ELR (cell line): Measurements from ENCODE around the gene MPG.
"Not testable (repeated sequence)": the region's sequence is repeated elsewhere in the genome, so short reads cannot be mapped to it uniquely, and the experiment has no call there.

Experiments
- DNase-seq: peaks from one replicate; pipeline ENCODE4 v3.0.0-alpha.2; 2015; ENCODE audit warnings: low read depth

Gene MPG, protein sequence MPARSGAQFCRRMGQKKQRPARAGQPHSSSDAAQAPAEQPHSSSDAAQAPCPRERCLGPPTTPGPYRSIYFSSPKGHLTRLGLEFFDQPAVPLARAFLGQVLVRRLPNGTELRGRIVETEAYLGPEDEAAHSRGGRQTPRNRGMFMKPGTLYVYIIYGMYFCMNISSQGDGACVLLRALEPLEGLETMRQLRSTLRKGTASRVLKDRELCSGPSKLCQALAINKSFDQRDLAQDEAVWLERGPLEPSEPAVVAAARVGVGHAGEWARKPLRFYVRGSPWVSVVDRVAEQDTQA

DNA sequence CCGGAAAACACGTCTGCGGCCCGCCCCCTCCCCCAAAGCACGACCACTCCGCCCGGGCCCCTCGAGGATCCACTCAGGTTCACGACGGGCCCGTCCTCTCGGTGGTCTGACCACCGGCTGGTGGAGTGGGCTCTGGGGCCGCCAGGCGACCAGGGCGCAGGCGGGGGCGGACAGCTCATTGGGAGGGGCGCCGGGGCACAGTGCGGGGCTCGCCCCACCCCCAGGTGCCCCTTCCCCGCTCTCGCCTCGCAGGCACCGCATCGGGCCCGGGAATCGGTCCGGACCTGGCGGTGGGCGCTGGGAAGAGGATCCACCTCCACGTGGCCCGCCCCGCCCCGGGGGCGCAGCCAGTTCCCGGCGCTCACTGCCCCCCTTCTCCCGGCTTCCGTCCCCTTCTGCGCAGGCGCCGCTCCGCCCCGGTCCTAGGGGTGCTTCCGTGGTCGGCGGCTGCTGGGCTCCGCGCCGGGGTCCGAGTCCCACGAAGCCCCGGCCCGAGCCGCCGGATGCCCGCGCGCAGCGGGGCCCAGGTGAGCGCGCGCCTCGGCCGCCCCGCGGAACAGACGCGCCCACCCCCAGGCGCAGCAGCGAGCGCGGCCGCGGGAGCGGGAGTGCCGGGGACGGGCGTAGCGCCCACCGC is at the start of gene MPG:
Gene MPG (plus strand): TSS at position 419 of the 637 bp plus-strand sequence. CDS start 85 bp downstream, at position 504.
- peak; percentile 82 for DNase-seq

DNA sequence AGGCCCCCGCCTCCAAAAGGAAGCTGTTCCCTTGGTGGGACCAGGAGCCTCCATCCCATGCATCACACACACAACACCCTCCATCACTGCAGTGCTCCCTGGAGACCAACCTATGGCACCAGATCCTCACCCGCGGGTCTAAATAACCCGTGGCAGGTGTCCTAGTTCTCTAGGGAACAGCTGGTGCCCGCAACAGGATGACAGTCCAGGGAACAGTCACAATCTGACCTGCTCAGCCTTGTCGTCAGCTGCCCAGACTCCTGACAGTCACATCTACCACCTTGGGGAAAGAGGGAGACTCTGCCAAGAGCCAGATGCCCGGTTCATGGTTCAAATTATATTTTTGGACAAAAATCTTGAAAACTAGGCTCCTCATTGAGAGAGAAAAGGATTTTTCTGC is 47.4 kb upstream of the MPG start:
- not testable (repeated sequence) for DNase-seq

DNA sequence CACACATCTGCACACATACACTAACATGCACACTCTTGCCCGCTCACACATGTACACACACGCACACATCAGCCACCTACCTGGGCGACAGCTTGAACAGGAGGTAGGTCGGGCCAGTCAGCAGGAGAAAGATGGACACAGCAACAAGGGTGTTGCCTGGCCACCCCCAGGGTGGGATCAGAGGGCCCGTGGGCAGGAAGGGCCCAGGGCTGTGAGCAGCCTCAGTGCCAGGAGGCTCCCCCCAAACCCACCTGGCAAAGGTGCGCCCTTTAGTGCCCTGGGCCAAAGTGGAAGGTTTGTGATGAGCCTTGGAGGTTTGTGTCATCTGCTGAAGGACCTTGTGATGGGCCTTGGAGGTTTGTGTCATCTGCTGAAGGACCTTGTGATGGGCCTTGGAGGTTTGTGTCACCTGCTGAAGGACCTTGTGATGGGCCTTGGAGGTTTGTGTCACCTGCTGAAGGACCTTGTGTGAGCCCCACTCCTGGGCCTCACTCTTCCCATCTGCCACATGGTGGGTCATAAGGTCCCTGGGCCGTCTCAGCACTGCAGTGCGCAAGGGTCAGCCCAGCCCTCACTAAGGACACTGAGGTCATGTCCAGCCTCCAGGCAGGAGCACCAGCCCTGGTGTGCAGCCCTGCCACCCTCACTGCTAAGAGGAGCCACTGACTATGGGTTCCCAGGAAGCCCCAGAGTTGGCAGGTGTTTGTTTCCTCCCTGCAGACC is 44.7 kb upstream of the MPG start:
- not testable (repeated sequence) for DNase-seq

DNA sequence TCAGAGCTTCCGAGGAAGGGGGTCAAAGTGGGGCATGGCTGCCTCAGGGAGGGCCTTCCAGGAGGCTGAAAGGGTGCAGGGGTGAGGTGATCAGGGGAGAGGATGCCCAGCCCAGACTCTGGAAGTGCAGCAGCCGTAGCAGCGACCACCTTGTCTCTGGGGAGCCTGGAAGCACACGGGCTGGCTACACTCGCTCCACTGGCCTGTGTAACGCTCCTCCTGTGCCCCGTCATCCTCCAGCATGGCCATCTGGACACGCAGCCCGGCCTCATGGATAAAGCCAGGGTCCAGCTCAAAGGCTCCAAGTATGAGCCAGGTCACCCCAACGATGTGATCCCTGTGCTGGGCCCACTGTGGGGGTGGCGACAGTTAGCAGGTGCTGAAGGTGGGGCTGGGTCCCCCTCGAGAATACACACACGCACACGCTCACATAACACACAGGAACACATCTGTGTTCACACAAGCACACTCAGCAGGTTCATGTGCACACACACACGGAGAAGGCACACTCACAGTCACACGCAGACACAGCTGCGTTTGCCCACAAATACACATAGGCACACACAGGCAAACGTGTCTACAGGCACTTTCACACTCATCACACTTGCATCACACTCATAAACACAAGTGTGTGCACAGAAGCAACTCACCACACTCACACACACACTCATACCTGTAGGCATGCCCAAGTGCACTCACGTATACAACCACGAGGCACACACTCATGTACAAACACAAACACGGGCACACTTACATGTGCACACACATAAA is 44.0 kb upstream of the MPG start:
- no peak for DNase-seq

DNA sequence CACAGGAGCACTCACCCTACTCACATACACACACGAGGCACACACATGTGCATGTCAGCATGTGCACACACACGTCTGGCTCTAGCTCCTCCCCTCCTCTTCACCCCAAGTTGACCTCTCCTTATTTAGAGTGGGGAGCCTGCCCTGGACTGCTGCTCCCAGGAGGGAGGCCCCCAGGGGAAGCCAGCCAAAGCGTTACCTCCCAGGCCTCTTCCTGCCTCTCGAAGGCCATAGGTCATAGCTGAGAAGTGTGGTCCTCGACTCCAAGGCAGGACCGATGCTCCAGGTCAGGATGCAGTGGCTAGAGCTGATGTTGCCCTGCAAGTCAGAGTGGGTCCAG is 43.4 kb upstream of the MPG start:
- DNase-seq, result no peak

DNA sequence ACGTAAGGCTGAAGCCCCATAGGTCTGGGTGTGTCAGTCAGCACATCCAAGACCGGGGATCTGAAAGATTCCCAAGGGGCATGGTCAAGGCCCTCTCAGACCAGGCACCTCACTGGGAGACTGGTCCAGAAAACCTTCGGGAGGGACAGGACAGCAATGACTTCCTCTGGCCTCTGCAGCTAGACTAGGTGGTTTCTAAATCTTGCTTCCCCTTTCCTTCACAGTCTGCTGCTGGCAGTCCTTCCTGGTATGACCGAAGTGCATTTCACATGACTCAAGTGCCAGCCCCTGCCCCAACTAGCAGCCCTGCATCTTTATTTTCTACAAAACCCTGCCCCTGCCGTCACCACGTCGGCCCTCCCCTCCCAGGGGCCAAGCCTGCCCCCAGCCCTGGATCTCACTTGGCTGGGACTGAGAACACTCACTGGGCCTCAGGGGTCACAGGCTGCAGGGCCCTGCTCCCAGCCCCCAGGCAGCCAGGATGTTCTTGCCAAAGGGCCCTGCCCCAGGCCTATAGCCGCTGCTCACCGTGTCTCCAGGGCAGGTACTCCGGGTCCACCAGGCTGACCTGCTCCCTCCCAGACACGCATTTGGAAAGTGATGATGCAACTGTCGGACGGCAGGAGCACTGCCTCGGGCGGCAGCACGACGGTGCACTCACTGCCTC is 42.9 kb upstream of the MPG start:
- DNase-seq, result no peak

DNA sequence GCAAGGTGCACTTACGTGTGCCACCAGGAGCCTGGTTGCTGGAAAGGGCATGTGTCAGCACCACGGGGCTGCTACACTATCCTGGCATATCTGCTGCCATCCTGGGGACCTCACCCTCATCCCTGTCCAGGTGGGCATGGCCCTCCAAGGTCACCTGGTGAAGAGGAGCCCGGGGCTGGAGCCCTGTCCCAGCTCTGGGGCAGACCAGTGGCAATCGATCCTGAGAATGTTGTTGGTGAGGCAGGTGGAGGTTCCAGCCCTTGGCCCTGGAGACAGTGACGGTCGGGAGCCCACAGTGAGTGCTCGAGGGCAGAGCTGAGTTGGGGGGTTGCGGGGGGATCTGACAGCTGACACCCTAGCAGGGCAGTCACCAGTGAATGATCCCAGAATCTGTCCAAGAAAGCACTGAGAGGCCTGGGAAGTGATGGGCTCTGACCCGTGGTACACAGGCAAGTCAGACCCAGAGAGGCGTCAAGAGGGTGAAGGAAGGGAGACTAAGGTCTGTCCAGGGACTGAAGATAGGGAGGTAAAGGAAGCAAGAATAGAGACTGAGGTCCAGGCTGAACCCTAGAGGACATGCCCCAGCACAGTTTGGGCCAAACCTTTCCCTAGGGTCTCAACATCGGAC is 42.2 kb upstream of the MPG start:
- DNase-seq, result no peak

DNA sequence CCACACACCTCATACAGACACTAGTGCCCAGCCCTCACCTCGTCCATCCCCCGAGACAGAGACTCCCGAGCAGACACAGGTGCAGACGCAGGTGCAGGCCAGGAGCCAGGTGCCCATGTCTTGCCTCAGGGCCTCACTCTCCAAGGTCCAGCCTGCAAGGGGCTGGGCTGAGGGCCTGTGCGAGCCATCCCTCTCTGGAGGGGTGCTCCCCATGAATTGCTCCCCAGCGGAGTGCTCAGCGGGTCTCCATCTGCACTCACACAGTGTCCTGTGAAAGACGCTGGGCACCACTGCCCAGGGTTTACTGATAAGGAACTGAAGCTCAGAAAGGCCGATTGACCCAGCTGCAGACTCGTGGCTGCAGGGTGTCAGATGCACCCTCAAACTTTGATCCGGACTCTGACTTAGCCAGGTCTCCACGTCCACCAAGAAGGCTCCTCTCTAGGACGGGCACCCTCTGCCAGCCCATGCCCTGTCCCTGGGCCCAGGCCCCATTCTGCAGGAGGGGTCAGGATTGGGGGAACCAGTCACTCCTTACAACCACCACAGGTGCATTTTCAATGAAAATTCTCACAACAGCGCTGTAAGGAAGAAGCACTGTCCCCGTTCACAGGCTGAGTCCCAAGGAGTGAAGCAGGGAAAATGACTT is 41.6 kb upstream of the MPG start:
- DNase-seq, result no peak

DNA sequence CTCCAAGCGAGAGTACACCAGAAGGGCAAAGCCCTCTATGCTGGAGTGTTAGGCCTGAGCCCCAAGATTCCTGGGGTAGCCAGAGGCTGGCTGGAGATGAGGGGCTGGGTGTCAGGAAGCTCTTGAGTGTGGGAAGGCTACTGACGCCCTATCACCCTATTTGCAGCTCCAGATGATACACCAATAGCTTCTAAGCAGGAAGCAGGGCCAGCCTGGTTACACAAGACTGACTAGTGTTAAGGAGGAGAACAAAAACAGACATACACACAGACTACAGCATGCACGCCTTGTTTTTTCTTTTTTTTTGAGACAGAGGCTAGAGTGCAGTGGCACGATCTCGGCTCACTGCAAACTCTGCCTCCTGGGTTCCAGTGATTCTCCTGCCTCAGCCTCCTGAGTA is 40.5 kb upstream of the MPG start:
- no peak for DNase-seq

DNA sequence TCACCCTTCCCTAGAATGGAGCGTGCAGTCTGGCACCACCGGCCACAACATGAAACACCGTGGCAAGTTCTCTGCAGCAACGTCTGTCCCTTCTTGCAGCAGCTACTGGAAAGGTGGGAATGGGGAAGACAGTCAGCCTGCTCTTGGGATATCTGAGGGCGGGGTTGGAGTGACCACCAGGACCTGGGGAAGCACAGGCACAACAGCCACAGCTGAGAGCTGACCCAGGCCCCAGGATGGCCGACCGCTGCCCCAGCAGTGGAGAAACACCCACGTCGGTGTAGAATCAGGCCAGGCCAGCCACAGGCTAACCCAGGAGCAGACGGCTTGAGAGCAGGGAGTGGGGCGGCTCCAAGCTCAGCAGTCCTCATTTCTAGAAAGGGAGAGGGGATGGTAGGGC is 39.8 kb upstream of the MPG start:
- DNase-seq, result not testable (repeated sequence)

DNA sequence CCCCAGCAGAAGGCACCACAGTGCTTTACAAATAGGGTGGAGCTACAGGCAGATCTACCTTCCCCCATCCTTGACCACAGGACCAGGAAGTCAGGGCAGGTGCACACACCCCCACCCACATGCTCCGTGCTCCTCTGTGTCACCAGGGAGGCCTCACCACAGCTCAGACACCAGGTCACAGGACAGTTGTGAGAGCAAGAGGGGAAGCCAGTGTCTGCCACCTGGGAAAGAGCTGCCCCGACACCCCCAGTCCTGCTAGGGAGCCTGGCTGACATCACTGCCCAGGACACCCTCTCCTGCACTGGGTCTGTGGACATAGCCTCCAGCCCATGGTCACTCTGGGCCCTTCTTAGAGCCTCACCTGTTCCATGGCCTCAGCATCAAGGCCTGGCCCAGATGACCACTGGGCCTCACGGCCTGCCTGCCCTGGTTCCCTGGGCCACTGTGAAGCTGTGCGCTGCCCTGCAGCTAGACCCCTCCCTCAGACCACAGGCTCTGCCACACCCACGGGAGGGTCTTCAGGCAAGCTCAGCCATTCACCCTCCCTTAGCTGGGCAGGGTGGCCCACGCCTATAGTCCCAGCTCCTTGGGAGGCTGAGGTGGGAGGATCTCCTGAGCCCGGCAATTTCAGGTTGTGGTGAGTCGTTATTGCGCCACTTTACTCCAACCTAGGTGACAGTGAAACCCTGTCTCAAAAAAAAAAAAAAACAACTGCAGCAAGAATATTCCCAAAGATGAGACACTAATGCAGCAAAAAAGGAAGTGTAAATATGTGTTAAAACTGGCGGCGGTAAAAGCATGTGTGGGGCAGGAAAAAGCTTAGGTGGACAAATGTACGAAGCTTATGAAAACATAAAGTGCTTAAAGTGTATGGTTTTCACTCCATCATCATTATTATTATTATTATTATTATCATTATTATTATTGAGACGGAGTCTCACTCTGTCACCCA is 38.8 kb upstream of the MPG start:
- DNase-seq, result no peak

DNA sequence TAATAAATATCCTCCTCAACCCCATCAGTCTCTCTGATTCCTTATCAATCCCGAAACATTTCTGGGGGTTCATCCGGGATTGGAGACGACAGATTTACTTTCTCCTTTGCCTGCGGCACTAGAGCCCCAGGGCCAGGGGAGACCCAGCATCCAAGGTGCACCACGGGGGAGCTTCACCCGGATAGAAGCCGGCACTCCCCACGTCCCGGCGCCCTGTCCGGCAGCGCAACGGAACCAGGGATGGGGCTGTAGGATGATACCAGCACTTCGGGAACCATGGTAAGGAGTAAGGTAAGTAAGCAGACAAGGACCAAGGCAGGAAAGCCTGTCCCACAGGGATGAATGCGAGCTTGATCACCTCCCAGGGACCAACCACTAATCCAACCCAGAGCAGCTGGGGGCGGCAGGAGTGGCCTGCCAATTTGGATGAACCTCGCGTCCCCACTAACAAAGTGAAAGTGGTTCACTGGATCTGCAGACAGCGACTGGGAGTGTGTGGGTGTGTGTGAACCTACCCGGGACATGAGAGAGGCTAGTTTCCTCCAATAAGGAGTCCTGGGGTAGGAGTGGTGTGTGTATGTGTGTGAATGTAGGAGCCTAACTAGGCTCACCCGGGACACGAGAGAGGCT is 36.5 kb upstream of the MPG start:
- no peak for DNase-seq

DNA sequence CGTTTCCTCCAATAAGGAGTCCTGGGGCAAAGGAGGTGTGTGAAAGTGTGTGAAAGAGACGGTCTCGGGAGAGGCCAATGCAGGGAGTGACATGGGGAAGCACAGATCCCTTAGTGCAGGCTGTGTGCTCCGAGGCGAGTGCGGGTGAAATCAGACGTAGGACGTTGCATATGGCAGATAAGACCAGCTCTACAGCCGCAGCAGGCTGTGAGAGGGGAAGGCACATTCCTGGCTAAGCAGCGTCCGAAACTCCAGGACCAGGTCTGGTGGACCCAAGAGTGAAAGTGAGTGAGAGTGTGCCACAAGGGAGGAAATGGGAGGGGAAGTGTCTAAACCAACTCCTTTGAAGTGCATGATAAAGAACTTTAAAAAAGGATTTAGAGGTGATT is 36.0 kb upstream of the MPG start:
- no peak for DNase-seq

DNA sequence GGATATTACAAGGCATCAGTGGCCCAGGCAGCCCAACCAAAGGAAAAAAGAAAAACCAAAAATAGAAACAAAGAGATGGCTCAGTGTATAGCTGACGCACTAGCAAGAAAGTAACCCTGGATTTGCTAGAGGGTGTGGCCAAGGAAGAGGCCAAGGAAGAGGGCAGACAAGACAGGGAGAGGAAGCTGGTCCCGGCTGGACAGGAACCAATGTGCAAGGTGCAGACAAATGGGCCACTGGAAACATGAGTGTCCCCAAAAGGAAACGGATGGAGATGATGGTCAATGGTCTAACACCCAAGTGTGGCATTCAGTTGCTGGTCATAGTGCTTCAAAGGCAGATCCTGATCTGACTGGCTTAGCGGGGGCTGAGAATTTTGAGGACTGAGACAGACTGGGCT is 35.3 kb upstream of the MPG start:
- no peak for DNase-seq

DNA sequence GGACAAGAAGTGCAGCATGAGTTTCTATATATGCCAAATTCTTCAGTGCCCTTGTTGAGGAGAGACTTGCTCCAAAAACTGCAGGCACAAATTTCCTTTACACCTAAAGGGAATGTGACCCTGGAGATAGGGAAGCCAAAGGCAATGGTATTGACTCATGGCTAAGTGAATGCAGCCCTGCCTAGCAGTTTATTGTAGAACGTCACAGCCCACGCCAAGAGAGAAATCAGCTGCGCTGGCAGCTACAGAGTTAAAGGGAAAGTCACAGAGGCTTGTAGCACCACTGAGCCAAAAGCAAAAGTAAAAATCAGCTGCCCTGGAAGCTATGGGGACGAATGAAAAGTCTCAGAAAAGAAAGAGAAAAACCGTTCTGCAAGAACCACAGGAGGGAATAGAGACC is 34.7 kb upstream of the MPG start:
- no peak for DNase-seq

DNA sequence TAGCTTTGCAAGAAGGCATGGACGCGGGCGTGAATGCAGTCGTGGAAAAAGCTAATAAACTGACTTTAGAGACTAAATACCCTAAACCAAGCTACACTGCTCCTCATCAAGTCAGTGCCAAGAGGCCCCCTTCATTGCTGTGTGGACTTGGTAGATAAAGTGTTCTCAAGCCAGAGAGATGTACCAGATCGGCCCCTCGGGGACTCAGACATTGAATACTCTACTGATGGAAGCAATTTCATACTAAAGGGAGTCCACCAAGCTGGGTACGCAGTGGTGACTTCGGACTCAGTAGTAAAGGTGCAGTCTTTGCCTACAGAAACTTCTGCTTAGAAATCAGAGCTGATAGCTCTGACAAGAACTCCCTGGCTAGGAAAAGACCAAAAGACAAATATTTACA is 33.4 kb upstream of the MPG start:
- no peak for DNase-seq

DNA sequence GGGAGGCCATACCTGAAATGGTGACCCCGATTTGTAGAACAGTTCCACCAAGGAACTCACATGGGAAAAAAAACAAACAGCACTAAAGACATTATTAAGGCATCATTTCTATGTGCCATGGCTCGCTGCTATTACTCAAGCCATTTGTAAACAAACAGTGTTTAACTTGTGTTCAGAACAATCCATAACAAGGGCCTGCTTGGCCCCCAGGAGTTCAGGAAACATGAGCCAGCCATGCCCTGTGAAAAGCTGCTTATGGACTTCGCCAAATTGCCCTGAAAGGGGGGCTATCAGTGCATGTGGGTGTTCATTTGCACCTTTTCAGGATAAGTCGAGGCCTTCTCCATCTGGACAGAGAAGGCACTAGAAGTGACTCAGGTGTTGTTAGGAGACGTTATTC is 32.6 kb upstream of the MPG start:
- no peak for DNase-seq

DNA sequence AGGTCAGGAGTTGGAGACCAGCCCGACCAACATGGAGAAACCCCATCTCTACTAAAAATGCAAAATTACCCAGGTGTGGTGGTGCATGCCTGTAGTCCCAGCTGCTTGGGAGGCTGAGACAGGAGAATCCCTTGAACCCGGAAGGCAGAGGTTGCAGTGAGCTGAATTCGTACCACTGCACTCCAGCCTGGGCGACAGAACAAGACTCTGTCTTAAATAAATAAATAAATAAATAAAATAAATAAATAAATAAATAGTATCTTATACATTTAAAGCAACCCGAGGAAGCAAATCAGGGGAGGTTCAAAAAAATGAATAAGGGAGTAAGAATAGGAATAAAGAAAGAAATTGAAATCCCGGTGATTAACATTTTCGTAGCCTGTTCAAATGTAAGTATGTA is 31.5 kb upstream of the MPG start:
- DNase-seq, result not testable (repeated sequence)

DNA sequence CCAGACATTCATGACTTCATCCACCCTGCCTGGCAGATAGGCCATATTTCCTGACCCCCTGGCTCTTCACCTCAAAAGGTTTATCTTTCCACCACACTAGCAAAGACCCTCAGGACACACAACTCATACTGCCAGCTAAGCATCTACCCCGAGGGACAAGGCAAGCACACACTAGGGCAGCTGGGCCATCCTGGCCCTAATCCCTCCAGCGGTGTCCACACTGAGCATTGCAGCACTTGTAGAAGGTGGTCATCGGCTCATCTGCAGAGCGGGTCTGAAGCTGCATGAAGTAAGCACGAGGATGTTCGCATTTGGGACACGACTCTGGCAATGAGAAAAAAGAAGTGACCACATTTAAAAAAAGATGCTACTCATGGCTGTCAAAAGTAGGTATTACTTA is 30.8 kb upstream of the MPG start:
- no peak for DNase-seq
